ENCODE results near the gene ADK. TPM values are rescaled to one million over a fixed set of nuclear protein-coding genes. Genes with fewer than 3 reads are reported as not detected.

Gene ADK
- polyA plus RNA-seq, 1 donor (not counting 4 experiments of a cell fraction or from before 2014, with no cell fraction given), result 139 TPM

GRCh38 chr10:74445493-74445892 is 294.5 kb downstream of the ADK start:
- Histone ChIP-seq H3K27ac (ENCODE audit: control insufficient read depth, insufficient read depth, low read length) (no peak overlapping the region), H3K4me3 (ENCODE audit: control insufficient read depth in 2 of 3, extremely low read depth in 1 of 3, insufficient read depth in 2 of 3, low read depth in 1 of 3, low read length in 3 of 3) (no peak overlapping the region), H3K9me1 (ENCODE audit: control insufficient read depth, extremely low read depth, insufficient read depth, low read length) (no peaks in the 10 kb centered on the region), H3K4me1 (ENCODE audit: control insufficient read depth, extremely low read depth, insufficient read depth, low read length) (no peaks in the 10 kb centered on the region), H3K36me3 (ENCODE audit: control insufficient read depth in 2 of 2, extremely low read depth in 1 of 2, insufficient read depth in 2 of 2, low read length in 2 of 2) (peaks cover 0 to 2% of the 10 kb centered on the region in 2 experiments), H3K27me3 (ENCODE audit: control insufficient read depth, extremely low read depth, insufficient read depth, low read length) (no peaks in the 10 kb centered on the region), H3K9ac (ENCODE audit: control insufficient read depth, extremely low read depth, insufficient read depth, low read length) (no peak overlapping the region), H3K9me3 (ENCODE audit: control insufficient read depth, low read depth, low read length) (no peaks in the 10 kb centered on the region), H4K20me1 (ENCODE audit: control insufficient read depth, extremely low read depth, insufficient read depth, low read length) (no peaks in the 10 kb centered on the region), H3K79me2 (ENCODE audit: control insufficient read depth, insufficient read depth, low read length) (no peaks in the 10 kb centered on the region), H2AFZ (ENCODE audit: control insufficient read depth, low read length) (no peak overlapping the region), H3K4me2 (ENCODE audit: control insufficient read depth, extremely low read depth, insufficient read depth, low read depth, low read length) (no peak overlapping the region)
- dilution Hi-C loops (cut with MboI; ENCODE audit: extremely low pct_ligation_motif_present, low sequenced_read_pairs), result no loop called here
- no peak for DNase-seq (ENCODE audit: low read depth, low spot score)
- TF ChIP-seq CTCF (optimal IDR thresholded peaks at IDR 0.05 in 1 of 3, IDR thresholded peaks at IDR 0.05 in 1 of 3, conservative IDR thresholded peaks at IDR 0.05 in 1 of 3; ENCODE audit: extremely low read depth in 1 of 3, insufficient read depth in 2 of 3, low read length in 3 of 3) (no peak), EZH2 (IDR thresholded peaks at IDR 0.05; ENCODE audit: low read length) (no peak)
- no peak for FAIRE-seq

GRCh38 chr10:74450602-74451001 is 299.6 kb downstream of the ADK start:
- TF ChIP-seq EZH2 (IDR thresholded peaks at IDR 0.05; ENCODE audit: low read length) (no peak), CTCF (optimal IDR thresholded peaks at IDR 0.05 in 1 of 3, IDR thresholded peaks at IDR 0.05 in 1 of 3, conservative IDR thresholded peaks at IDR 0.05 in 1 of 3; ENCODE audit: extremely low read depth in 1 of 3, insufficient read depth in 2 of 3, low read length in 3 of 3) (no peak)
- Histone ChIP-seq H3K79me2 (ENCODE audit: control insufficient read depth, insufficient read depth, low read length) (no peaks in the 10 kb centered on the region), H3K27me3 (ENCODE audit: control insufficient read depth, extremely low read depth, insufficient read depth, low read length) (no peaks in the 10 kb centered on the region), H3K36me3 (ENCODE audit: control insufficient read depth in 2 of 2, extremely low read depth in 1 of 2, insufficient read depth in 2 of 2, low read length in 2 of 2) (peaks cover 0 to 2% of the 10 kb centered on the region in 2 experiments), H3K9ac (ENCODE audit: control insufficient read depth, extremely low read depth, insufficient read depth, low read length) (no peak overlapping the region), H4K20me1 (ENCODE audit: control insufficient read depth, extremely low read depth, insufficient read depth, low read length) (no peaks in the 10 kb centered on the region), H3K9me3 (ENCODE audit: control insufficient read depth, low read depth, low read length) (no peaks in the 10 kb centered on the region), H3K4me1 (ENCODE audit: control insufficient read depth, extremely low read depth, insufficient read depth, low read length) (no peaks in the 10 kb centered on the region), H3K9me1 (ENCODE audit: control insufficient read depth, extremely low read depth, insufficient read depth, low read length) (no peaks in the 10 kb centered on the region), H2AFZ (ENCODE audit: control insufficient read depth, low read length) (no peak overlapping the region), H3K4me2 (ENCODE audit: control insufficient read depth, extremely low read depth, insufficient read depth, low read depth, low read length) (no peak overlapping the region), H3K4me3 (ENCODE audit: control insufficient read depth in 2 of 3, extremely low read depth in 1 of 3, insufficient read depth in 2 of 3, low read depth in 1 of 3, low read length in 3 of 3) (no peak overlapping the region), H3K27ac (ENCODE audit: control insufficient read depth, insufficient read depth, low read length) (no peak overlapping the region)
- FAIRE-seq (no peak), DNase-seq (ENCODE audit: low read depth, low spot score) (no peak)
- dilution Hi-C loops (cut with MboI; ENCODE audit: extremely low pct_ligation_motif_present, low sequenced_read_pairs), result no loop called here
